GM19395 (cell line): ENCODE results near the gene FRMPD1.
A peak's percentile ranks its signal among the peaks of the same experiment; 100 is the strongest.

ENCODE experiments used
- ATAC-seq: cut with Tn5 transposase; IDR thresholded peaks from one replicate; pipeline ENCODE4 v1.9.1; 2021; ENCODE audit warnings: mild to moderate bottlenecking, moderate library complexity; ENCODE audit not compliant: unreplicated experiment

FRMPD1 gene

DNA sequence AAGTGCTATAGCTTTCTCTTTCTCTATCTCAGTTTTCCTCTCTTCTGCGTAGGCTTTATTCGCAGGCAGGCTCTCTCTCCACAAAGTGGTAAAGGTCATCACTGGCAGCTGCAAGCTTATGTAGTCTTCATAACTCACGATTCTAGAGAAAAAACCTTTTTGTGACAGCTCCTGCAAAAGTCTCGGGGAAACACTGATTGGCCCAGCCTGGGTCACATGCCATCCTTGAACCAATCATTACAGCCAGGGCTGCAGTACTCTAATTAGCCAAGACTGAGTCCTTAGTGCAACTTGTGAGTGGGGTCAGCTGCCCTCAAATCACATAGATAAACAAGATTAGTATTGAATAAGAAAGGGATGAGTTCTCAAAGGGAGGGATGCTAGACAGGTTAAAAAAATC, 18.3 kb upstream of the FRMPD1 start:
- no peak for ATAC-seq

DNA sequence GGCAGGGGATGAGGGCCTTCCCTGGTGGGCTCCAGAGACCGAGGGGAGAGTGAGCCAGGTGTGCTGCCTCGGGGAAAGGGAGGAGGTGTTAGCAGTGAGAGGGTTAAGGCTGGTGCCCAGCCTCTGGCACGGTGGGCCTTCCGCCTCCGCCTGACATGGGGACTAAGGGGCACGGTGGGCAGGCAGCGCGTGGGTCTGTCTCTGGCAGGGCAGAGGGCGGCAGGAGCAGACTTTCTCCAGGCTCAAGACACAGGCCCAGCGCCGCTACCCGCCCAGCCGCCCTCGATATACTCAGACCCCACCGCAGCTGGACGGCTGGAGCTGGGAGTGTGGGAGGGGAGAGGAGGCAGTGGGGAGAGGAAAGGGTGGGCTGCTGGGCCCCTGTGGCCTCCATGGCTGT, 14.9 kb upstream of the FRMPD1 start:
- ATAC-seq: no peak

DNA sequence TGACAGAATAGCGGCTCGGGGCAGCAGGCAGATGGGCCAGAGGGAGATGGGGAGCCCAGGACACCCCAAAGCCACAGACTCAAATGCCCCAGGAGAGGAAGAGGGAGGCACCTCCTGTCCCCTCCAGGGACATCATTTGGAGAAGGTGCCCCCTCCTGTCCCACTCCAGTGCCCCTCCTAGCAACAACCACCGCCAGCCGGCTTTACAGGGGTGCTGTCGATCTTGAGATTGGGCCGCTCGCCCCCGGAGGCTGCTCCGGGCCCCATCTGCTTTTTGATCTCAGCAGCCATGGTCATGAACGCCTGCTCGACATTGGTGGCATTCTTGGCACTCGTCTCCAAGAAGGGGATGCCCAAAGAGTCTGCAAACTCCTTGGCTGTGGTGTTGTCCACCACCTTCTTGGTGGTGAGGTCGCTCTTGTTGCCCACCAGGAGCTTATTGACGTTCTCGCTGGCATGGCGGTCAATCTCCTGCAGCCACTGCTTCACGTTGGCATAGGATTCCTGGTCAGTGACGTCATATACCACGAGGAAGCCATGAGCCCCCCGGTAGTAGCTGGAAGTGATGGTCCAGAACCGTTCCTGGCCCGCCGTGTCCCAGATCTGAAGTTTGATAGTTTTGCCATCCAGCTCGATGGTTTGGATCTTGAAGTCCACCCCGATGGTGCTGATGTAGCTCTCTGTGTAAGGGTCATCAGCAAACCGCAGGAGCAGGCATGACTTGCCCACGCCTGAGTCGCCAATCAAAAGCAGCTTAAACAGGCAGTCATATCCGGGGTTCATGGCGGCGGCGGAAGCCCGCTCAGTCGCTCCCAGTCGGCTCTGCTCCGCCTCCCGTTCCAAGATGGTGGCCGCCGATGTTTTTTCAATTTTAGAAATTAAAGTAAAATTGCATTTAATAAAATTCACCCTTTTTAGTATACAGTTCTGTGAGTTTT, 14.0 kb upstream of the FRMPD1 start:
- no peak for ATAC-seq

DNA sequence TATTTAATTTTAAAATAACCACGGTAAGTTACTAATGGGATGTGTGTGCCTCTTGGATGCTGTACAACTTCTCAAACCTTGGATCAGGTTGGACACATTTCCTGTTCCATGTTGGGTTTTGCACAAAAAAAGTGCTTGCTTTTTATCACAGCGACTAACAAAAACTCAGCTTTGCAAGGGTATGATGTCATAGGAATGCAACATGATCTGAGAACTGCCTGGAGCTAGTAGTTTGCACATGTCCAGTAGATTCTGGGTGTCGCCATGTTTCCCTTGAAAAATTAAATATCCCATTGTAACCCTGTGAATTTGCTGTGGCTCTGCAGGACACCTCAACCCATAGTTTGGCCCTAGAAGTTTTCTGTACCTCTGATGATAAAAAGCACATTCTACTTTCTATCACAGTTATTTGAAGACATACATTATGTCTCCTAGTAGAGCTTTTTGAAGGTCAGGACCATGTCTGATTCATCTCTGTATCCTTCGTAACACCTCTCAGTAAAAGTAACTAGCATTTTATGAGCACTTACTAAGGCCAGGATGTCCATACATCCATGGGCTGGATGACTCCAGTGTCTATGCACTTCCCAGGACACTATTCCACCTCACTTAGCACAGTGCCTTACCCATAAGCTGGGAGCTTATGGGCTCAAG, 11.5 kb upstream of the FRMPD1 start:
- no peak for ATAC-seq

DNA sequence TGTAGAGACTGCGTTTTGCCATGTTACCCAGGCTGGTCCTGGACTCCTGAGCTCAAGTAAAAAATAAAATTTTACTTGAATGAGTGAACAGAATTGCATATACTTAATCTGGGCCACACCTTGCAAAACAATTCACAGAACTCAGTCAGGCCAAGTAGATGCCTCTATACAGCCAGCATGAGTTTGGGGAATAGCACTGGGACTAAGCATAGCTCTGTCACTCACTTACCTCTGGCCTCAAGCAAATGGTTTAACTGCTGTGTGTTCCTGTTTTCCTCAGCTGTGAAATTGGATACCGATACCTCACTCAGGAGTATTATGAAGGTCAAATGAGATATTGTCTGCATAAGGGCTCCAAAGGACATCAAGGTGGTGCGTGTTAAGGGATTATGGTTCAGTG, 10.9 kb upstream of the FRMPD1 start:
- no peak for ATAC-seq

DNA sequence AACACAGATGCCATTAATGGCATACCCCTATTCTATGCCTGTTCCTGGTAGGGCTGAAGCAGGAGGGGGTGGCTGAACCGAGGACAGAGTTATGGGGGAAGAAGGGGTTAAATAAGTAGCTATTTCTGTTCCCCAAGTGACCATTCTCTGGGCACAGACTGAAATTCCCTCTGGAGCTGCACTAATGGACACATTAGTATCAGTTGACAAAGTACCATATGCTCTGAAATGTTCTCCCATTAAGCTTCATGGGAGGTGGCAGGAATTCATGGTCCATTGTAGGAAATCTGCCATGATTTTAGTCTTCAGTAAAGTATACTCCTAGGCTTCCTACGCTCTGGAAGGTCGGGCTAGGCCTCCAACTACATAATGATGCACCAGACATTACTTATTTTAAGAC, 10.5 kb upstream of the FRMPD1 start:
- no peak for ATAC-seq

DNA sequence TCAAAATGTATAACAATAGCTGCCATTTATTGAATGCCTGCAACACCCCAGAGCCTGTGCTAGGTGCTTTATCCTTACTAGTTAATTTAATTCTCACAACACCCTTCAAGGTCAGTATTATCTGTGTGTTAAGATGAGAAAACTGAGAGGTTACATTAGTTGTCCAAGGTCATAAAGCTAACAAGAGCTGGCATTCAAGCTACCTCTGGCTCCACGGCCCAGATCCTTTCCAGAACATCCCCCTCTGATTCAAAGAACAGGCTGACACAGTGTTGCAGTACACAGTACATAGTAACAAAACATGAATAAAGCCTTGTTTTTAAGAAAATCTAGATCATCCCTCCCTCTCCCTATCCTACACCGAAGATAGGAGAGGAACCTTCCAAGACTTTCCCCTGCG, 9.4 kb upstream of the FRMPD1 start:
- ATAC-seq: no peak

DNA sequence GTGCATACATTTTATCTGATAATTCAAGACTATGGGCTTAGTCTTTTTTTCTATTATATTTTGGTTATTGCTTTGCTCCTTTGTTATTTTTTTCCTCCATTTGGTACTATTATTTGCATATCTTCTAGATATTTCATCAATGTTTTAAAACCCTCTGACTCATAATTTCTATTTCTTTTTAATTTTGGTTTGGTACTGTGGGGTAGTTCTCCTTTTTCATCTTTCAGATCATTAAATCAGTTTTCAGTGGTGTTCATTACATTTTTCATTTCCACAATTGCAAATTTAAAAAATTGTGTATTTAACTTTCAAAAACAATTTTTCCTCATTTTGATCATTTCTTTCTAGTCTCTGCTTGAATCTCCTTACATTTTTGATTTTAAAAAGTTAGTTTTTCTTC, 7.5 kb upstream of the FRMPD1 start:
- no peak for ATAC-seq

DNA sequence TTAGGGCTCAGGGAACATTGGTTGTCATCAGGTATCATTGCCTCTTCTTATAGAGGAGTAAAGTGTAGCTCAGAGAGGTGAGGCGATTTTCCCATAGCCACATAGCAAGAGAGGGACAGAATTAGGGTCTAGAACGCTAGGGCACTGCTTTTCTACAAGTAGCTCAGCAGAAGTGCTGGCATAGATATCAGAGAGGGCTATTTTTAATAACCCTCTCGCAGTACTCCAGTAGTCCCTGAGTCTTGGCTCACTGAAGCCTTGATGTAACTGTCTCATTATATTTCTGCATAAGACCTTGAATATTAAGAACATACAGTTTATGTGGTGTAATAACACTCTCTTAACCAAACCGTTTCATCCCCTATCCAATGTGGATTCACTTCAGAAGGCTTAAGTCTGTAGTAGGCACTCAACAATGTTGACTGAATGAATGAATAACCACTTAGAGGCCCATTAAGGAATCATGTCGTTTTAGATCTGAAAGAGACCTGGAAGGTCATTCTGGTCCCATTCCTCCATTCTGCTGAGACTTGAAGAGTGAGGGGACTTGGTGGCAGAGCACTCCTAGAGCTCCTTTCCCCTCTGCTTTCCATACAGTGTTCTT, 4.7 kb upstream of the FRMPD1 start:
- no peak for ATAC-seq

DNA sequence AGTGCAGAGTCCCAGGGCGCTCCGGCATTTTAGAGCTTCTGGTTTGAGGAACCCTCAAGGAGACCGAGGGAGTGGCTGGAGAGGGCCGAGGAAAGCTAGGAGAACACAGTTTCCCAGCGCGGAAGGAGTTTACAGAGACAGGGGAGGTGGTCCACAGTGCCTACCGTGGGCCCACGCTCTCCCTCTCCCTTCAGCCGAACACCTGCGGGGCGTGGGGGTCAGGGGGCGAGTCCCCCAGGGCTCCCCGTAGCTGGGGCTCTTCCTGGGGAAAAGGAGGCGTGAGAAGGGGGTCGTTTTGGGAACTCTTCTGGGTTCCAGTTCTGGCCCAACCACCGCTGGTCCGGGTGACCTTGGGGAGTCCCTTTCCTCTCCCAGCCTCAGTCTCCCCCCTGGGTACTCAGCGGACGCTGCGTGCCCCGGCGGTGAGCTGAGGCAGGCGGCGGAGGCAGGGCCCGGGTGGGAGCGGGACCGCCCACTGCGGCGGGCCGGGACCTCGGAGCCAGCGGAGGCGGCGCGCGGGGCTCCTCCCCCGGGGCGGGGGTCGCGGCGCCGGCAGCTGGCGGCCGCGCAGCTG, 368 bp upstream of the FRMPD1 start:
- peak; percentile 22 for ATAC-seq

DNA sequence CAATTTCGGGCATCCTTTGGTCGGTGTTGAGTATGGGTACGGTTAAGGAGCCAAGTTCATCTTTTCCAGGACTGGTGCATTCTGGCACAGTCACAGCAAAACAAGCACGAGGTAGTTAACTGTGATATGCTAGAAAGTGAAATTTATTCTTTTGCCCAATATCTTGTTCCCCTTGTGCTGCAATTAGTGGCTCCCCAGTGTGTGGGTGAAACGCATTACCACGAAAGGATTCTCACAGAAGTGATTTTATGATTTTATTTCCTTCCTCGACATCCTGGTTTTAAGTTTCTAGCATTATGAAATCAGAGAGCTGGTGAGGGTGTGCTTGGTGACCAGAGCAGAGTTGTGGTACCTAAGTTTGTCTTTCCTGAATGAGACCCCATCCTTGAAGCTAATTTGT, 1.5 kb downstream of the FRMPD1 start:
- no peak for ATAC-seq

DNA sequence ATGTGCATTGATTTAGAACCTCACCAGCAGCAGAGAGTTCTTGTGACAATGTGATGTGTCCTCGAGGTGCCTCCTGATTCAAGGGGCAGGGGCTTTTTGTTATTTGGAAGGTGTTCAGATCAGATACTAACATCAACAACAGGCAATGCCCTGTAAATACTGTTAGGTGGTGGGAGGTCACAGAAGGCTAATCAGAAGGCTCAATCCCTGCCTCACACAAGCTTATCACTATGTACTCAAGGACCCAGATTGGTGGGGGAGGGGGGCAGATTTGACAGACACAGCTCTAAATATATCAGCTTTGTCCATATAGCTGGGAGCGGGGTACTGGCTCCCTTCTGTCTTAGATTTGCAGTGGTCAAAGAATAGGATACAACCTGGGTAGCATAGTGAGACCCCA, 2.6 kb downstream of the FRMPD1 start:
- no peak for ATAC-seq

DNA sequence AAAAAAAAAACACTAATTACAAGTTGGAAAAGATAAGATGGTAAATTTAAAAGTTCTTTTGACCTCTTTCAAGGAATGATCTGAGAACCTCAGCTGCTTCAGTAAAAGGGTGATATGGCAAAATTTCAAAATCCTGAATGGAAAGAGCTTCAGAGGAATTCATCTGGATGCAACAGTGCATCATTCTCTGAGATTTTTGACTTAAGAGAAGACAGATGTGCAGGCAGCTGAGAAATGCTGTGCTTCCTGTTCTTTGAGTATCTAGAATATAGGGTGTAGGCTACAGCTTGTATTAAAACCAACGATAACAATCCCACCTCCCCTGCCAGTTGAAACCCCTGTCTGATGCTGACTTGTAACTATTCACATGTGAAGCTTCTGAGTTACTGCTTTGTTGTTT, 6.2 kb downstream of the FRMPD1 start:
- ATAC-seq: no peak

DNA sequence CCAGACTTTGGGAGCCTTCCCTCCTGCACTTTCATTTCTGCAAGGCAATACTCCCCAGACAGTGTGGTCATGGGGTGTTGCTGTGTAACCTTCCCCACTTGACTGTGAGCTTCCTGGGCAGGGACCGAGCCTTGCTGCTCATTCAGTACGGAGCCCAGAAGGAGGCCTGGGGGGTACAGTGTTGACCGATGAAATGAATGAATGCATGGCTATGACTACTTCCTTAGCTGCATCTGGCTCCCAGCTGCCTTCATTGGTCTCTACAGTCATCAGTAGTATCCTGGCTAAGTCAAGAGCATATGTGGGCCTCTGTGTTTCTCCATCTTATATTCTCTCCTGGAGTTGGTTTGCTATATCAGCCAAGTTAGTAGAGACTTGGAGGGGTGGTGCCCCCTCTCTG, 9.9 kb downstream of the FRMPD1 start:
- no peak for ATAC-seq

DNA sequence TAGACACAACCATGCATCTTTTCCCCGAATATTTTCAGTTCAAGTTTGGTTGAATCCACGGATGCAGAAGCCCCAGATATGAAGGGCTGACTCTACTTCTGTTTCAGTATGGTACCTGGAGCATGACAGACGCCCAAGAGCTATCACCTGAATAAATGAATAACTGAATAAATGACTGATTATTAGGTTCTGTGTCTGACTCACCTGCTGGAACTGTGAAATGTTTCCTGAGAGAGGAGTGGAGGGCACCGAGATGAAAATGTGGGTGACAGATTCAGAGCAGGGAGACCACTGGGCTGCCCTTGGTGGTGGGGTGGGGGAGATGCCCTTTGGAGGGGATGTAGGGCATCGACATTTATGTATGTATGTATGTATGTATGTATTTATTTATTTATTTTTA, 13.2 kb downstream of the FRMPD1 start:
- no peak for ATAC-seq

DNA sequence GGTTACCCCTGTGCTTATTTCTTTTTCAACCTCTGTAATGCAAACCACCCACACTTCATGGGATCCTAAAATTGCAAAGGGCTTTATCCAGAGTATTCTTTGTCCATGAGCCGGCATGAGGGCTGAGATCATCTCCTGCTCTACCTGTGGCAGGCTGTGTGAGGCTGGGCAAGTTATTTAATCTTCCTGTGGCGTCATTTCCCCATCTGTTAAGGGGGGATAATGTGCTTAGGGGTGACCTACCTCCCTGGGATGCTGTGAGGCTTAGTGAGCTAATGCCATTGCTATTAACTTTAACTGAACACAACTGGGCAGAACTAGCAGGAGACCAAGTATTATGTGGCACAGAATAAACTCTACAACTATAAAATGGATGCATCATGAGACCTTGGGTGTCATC, 17.0 kb downstream of the FRMPD1 start:
- ATAC-seq: no peak

DNA sequence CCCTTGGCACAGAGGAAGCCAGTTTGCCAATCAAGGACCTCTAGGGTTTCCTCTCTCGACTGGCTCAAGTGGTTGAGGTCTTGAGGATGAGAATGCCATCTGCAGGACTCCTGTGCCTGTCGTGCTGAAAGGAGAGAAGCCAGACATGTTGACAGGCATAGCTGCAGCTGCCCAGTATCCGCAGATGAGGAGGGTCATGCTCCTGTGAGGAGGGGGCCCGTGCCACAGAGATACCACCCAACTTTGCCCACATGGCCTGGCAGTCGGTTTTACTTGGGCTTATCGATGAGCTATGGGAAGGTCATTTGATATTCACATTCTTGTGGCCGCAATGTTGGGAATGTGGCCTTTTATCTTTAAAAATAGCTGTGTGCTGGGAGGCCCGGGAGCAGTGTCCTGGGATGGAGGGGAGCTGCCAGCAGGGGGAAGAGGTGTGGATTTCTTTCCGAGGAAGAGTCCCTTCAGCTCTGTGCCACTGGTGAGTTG, 17.4 kb downstream of the FRMPD1 start:
- ATAC-seq: no peak

DNA sequence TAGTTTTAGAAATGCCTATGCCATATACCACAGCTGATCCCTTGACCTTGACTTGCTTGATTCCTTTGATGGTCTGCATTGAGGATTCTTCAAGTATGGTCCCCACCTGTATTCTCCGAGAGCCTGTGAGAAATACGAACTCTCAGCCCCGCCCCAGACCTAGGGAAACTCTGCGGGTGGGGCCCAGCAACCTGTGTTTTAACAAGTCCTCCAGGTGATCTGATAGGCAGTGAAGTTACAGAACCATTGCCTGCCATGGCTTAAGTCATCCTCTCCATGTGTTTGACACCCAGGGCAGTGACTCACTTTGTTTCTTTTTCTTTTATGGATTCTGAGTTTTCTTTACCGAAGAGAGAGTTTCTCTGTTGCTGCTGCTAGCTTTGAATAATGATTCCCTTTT, 18.5 kb downstream of the FRMPD1 start:
- ATAC-seq: no peak

DNA sequence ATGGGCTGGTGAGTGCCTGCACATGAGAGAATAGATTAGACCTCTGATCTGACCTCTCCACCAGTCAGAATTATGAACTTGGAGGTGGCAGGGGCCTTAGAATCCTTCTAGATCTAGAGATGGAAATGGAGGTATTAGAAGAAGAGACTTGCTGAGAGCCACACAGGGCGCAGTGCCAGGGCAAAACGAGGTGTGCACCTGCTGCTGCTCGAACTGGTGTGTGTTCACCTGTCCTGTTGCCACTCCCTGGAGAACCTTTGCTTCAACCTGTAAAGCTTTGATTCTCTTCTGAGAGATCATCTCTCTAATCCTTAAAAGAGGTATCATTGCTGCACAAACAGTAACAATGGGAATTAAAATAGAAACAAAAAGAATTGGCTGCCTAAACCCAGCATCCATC, 24.9 kb downstream of the FRMPD1 start:
- no peak for ATAC-seq

DNA sequence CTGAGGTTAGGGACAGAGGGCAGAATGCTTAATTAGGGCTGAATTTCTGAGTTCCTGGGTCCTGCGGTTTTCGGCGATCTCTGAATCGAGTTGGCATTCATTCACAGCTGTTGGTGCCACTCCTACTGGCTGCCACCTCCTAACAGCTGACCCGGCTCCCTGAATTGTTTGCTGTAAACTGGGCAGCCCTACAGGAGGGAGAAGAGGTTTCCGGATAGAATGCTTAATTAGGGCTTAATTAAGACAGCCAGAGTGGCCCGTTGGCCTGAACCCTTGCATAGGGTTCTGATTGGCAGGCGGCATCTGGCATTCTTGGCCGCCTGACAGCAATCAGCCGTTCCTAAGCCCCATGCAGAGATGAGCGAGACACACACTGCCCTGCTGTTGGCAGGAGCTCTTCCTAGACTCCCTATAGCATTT, 25.7 kb downstream of the FRMPD1 start:
- ATAC-seq: no peak

DNA sequence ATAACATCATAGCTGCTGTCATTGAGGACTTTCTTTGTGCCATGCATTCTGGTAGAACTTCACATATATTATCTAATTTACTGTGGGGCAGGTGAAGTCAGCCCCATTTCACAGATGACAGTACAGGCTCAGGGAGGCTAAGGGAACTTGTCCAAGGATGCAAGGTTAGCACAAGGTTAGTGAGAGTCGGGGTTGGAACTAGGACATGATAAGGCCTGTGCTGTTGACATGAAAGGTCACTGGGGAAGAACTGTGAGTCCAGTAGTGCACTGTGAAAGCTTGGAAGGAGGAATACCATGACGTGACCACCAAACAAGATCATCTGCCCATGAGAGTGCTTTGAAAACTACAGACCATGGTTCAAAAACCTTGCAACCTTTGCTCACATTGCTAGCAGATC, 26.7 kb downstream of the FRMPD1 start:
- no peak for ATAC-seq
